Left forelimb (tissue), 1 donor: ENCODE data around the gene ABHD8.

ENCODE experiments used
- DNase-seq: peaks from one replicate; pipeline ENCODE4 v3.0.0-alpha.2; 2018; ENCODE audit warnings: low spot score

Gene ABHD8, protein sequence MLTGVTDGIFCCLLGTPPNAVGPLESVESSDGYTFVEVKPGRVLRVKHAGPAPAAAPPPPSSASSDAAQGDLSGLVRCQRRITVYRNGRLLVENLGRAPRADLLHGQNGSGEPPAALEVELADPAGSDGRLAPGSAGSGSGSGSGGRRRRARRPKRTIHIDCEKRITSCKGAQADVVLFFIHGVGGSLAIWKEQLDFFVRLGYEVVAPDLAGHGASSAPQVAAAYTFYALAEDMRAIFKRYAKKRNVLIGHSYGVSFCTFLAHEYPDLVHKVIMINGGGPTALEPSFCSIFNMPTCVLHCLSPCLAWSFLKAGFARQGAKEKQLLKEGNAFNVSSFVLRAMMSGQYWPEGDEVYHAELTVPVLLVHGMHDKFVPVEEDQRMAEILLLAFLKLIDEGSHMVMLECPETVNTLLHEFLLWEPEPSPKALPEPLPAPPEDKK

DNA sequence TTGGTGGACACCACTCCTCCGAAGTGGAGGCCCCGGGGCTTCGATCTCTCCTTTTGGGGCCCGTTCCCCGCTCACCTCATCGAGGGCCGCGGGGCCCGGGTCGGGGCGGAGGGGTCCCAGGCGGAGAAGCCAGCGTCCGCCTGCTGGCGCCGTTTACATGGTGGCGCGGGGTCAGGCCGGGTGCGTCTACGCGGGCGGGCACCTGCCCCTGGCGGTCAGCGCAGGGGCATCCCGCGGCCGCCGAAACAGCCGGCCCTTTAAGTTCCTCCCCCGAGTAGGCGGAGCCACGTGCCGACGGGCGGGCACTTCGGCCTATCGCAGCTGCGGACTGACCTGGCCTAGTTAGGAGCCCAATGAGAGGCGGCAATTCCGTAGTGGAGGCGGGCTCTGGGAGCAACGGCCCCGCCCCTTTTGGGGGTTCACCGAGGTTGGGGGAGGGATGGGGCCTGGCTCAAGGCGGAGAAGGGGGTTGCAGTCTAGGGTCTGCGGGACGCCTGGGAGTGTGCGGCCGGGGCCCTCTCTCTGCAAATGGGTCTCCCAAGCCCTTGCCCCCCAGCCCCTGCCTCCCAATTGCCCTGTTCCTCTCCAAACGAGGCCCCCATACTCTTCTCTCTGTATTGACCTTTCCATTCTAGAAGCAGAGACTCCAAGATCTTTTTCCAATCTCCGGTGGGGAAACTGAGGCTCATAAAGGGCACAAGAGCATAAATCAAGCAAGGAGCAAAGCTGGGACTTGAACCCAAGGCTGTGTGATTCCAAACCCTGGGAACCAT is at the start of gene ABHD8:
Gene ABHD8, minus strand, starts transcription at position 259 of the 773 bp plus-strand sequence. CDS start 1,809 bp downstream, outside the sequence.
- DNase-seq: peak; percentile 97

DNA sequence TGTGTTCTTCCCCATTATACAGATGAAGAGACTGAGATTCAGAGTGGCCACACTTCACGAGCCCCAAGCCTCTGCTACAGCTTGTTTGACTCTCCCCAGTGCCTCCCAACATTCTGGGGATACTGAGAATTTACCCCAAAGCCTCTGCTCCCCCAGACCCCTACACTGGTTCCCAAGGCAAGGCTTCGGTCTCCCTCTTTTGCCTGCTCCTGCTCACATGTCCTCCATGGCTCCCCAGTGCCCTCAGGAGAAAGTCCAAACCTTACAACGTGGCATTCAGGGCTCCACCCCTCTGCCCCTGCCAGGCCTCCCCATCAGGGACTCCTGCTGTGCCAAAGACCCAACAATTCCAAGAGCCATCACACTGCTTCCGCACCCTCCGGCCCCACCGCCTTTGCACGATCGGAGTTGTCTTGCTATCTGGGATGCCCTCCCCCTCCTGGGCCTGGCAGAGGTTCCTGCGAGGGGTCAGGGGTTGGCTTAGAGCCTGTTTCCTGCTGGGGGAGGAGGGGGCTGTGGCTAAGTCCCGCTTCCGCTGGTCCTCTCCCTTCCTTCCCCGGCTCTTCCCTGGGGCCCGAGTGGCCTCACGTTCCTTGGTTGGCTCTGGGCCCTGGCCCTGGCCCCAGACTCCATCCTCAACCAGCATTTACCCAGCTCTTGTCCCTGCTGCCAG is 49.5 kb upstream of the ABHD8 start:
- no peak for DNase-seq

DNA sequence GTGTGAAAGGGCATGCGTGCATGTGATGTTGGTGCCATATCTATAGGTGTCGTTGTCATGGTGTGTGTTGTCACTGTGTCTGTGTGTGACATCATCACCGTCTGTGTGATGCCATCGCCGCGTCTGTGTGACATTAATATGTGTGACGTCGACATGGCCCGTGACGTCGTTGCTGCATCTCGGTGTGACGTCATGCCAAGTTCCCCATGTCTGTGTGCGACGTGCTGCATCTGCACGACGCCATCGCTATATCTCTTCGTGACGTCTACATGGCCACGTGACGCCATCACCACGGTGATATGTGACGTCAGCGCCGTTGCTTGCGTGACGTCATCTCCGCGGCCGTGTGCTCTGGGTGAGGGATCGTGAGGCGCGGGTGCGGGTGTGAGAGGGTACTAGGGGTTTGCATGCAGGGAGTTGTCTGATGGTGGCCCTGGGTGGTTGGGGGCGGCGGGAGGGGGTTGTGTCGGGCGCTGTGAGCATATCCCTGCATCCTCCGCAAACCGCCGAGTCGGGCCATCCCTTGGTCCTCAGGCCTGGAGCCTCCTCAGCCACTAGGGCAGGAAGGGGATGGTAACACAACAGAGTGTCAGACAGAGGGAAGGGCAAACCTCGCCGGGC is 48.7 kb upstream of the ABHD8 start:
- DNase-seq: no peak

DNA sequence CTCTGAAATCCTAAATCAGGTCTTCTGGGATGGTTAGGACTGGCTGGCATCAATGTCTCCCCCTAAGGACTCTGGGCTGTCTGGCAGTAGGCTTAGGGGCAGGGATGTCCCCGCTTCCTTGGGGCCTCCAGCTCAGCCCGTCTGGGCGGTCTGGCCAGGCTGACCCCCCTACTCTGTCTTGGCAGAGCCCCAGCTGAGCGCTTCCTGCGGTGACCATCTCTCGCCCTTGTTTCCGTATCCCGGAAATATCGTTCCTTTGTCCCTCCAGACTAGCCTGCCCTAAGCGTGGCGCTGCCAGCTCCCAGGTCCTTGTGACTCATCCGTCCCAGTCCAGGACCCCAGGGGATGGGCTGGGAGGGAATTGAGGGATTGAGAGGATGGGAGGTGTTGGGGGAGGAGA is 45.5 kb upstream of the ABHD8 start:
- DNase-seq: no peak

DNA sequence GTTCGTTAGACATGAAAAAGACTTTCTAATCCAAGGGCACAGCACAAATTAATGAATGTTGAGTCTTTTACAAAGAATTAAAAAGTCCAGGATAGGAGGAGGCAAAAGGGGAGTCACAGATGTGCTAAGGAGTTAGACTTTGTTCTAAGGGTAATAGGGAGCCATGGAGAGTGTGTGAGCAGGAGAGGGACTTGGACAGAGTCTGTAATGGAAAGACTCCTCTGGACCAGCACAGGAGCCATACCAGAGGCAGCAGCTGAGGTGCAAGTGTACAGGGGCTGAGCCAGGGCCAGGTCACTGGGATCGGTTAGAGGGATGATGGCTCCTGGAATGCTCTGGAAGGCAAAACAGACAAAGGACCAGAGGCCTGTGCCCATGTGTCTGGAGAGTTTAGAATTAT is 44.7 kb upstream of the ABHD8 start:
- DNase-seq: no peak

DNA sequence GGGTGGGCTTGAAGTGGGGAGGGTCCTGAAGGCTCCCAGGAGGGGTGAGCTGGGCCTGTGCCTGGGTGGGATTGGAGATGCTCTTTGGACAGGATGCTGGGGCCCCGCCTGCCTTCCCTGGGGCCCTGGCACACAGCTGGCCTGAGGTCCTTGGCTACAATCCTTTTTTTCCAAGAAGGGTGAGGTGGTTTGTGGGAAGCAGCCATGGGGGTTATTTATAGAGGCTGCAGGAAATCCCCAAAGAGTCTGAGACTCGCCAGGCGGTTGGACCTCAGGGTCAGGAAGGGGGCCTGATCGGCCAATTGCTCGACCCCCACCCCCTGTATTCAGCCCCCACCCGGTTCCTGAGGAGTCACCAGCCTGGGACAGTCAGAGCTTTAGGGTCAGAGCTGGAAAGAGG is 44.1 kb upstream of the ABHD8 start:
- DNase-seq: no peak

DNA sequence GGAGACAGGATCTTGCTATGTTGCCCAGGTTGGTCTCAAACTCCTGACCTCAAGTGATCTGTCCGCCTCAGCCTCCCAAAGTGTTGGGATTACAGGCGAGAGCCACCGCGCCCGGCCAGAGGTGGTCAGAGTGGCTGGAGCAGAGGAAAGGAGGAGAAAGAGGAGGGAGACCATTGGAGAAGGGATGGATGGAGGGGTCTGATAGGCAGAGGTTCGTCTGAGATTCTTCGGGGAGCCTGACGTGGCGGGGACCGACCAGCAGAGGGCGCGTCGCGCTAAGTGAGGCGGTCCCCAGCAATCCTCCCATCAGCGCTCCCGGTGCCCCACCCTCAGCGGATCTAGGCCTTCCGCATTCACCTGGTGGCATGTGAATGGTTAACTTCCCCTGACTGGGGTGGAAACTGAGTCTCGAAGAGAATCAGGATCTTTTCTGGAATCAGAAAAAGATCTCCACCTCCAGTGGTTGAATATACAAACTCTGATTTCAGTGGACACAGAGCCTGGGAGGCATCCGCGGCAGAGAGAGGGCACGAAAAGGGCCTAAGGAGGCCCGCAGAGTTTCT is 43.0 kb upstream of the ABHD8 start:
- DNase-seq: no peak

DNA sequence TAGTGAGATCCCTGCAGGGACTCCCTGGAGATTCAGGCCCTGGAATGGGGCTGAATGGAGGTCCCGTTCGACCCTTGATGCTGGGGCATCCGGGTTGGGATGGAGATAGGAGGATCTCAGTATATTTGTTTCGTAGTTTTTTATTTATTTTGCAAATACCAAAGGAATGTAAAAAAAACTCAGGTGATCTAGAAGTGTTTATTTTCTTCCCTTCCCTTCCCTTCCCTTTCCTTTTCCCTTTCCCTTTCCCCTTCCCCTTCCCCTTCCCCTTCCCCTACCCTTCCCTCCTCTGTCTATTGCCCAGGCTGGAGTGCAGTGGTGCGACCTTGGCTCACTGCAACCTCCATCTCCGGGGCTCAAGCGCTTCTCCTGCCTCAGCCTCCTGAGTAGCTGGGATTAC is 38.6 kb upstream of the ABHD8 start:
- DNase-seq: no peak

DNA sequence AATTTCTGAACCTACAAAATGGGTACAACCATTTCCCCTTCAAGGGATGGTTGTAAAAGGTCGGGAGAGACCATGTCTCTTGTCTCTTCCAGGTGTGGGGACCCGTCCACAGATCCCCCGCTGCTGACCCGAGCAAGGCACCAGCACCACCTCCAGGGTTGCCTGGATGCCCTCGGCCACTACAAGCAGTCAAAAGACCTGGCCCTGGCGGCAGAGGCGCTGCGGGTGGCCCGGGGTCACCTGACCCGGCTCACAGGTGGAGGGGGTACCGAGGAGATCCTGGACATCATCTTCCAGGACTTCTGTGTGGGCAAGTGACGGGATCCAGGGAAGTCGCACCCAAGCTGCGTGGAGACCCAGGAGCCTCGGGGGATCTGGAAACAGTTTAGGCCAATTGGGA is 38.2 kb upstream of the ABHD8 start:
- no peak for DNase-seq

DNA sequence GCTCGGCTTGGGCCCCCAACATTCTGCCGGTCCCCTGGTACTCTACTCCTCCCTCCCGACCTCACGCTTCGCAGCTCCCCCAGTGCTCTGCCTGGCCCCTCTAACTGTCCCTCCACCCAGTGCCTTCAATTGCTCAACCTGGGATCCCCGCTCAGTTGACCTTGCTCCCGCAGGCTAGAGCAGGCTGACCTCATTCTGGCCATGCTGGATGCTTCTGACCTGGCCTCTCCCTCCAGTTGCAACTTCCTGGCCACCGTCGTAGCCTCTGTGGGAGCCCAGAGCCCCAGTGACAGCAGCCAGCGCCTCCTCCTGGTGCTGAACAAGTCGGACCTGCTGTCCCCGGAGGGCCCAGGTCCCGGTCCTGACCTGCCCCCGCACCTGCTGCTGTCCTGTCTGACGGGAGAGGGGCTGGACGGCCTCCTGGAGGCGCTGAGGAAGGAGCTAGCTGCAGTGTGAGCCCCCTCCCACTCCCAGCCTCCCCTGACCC is 37.7 kb upstream of the ABHD8 start:
- DNase-seq: no peak

DNA sequence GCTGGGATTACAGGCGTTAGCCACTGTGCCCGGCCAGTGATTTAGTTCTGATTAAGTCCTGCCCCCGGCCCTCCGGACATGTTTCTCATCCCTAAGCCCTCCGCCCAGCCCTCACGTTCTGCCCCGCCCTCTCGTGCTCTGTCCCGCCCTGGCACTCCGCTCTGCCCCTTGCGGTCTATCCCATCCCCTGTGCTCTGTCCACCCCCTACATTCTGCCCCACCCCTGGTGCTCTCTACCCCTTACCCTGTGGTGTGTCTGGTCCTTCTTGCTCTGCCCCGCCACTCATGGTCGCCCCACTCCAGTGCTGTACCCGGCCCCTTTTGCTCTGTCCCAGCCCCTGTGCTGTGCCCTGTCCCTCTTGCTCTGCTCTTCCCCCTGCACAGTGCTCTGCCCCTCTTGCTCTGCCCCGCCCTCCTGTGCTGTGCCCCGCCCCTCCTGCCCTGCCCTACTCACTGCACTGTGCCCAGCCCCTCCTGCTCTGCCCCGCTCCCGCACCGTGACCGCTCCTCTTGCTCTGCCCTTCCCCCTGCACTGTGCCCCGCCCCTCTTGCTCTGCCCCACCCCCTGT is 37.2 kb upstream of the ABHD8 start:
- no peak for DNase-seq

DNA sequence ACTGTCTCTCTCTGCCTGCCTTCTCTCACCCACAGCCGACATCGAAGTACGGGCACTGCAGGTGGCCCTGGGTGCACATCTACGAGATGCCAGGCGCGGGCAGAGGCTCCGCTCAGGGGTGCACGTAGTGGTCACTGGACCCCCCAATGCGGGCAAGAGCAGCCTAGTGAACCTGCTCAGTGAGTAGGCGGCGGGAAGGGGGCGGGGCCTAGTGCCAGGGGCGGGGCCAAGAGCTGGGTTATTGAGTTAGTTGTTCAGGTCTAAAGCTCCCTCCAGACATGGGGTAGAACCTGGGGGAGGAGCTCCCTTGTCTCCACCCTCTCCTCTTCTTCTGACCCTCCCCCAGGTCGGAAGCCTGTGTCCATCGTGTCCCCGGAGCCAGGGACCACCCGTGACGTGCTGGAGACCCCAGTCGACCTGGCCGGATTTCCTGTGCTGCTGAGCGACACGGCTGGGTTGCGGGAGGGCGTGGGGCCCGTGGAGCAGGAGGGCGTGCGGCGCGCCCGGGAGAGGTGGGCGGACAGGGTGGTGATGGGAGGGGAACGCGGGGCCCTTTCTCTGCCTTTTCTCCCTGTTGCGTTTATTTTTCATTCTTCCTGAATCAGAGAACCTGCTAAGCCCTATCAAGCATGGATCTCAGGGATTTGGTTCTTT is 36.0 kb upstream of the ABHD8 start:
- no peak for DNase-seq

DNA sequence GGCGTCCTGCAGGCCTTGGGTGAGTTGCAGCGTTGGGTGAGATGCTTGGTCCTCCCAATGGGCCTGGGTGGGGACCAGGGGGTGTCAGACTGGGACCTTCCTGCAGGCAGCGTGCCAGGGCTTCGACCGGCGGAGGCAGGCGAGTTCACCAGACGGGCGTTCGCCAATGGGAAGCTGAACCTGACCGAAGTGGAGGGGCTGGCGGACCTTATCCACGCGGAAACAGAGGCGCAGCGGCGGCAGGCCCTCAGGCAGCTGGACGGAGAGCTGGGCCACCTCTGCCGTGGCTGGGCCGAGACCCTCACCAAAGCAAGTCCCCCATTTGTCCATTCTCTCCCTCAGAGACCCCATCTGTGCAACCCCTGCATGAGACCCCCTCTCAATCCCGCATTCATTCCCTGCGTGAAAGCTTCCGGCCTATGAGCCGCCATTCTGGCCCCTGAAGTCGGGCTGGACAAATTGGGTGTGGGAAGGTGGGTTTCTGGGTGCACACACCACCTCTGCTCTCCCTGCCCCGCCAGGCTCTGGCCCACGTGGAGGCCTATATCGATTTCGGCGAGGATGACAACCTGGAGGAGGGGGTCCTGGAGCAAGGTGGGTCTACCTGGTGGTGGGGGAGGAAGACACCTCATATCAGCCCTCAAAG is 35.3 kb upstream of the ABHD8 start:
- no peak for DNase-seq

DNA sequence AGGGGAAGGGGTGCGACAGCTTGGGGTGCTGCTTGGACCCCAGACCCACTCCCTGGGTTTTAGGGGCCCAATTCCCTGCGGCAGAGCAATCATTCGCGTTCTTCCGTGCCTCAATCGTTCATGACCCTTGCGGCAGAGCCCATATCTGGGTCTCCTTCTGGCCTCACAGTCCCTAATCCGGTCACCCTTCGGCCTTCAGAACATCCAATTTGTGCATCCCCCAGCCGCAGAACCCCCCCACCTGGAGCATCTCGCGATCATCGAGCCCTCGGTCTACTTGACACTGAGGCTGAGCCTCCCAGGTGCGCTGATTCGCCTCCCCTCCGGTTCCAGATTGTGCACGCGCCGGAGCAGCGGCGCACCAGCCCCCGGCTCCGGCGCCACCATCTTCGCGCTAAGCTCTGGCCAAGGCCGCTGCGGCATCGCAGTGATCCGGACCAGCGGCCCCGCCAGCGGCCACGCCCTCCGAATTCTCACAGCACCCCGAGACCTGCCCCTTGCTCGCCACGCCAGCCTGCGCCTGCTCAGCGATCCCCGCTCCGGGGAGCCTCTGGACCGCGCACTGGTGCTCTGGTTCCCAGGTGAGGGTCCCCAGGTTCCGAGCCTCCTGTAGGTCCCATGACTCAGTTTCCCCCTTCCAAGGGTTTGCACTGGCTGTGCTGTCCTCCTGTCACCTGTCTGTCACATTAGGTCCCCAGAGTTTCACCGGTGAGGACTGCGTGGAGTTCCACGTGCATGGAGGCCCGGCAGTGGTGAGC is 34.6 kb upstream of the ABHD8 start:
- no peak for DNase-seq

DNA sequence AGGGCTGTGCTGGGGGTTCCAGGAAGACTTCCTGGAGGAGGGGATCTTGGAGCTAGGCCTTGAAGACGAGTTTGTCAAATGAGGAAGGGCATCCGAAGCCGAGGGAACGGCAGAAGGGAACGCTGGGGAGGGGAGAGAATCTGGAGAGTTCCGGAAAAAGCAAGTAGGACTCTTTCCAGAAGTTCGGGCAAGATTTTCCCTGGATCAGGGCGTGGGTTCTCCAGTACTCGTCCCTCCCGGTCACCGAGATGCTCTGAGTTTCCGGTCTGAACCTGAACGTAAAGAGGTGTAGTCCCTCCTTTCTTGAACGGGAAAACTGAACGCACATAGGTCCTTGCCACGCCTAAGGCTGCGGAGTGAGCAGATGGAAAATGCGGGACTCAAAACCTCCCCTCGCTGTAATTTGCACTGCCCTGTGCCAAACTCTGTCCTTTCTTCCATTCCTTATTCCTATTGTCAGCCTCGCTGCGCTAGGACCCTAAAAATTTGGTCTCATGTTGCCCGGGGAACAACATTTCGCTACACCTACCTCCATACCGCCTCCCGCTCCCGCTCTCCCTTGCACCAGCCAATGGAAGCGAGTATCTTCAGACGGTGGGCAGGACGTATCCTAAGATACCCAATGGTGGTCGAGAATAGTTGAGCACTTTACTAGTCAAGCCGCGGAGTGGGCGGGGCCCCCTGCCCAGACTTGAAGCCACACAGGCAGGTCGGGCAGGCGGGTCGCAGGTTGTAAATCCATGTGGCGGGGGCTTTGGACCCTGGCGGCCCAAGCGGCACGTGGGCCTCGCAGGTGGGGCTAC is 33.8 kb upstream of the ABHD8 start, which contains the start of gene GTPBP3:
Gene GTPBP3, plus strand, starts transcription at position 682 of the 803 bp plus-strand sequence. Its CDS starts 59 bp downstream, at position 741.
- DNase-seq: peak; percentile 95

DNA sequence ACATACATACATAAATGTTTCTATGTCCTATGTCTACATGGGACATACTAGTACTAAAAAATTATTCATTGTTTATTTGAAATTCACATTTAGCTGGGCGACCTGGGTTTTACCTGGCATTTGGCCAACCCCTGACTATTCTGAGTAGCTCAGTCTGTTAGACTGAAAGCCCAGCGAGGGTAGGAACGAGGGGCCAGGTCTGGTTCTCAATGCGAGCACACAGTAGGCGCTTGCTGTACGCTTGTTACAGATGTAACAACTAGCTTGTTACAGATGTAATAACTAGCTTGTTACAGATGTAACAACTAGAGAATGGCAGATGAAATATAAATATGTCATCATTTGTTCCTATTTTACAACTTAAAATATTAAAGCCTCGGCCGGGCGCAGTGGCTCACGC is 32.4 kb upstream of the ABHD8 start:
- no peak for DNase-seq

DNA sequence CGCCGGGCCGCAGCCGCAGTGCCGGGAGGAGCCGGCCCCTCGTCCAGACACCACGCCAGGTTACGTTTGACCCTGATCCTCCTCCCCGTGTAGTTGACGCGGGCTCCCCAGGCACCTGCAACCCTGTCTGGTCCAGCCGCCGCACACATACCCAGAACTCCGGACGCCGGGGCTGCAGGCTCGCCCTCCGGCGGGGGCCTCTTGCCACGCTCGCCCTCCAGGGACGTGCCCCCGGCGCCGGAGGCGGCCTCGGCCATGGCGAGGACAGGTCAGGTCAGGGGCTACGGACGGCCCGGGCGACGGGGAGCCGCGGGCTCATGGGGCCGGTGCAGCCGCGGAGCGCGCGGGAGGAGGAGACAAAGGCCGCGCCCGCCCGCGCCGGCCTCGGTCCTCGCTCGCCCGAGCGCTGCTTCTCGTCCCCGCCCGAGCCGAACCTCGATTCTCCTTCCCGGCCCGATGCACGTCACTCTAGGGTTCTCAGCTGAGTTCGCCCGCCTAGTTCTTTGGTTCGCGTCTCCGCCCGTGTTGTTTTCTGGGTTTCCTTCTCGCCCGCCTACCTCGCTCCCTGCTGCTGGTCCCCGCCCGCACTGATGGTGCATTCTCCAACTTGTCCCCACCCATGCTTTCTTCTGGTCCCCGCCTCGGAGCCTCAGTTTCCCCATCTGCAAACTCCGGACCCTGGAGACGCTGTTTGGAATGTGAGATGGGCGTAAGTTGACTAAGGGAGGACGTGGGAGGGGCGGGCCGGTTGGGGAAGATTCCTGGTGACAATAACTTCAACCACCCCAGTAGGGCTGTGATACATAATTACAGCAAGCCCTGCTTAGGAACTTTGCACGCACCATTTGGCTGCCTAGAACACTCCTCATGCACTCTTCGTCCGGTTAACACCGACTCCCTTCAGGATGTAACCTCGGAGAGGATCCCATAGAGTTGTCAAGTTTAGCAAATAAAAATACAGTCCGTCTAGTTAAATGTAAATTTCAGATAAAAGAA is 31.5 kb upstream of the ABHD8 start, which contains the start of gene ANO8:
Gene ANO8, minus strand, starts transcription at position 442 of the 996 bp plus-strand sequence. Its CDS starts 185 bp downstream, at position 257.
- peak; percentile 96 for DNase-seq
